Activated CD4-positive, alpha-beta T cell treated with anti-CD3 and anti-CD28 coated beads for 1 hour (primary cell): ENCODE results near the gene DBN1.
"Not testable (repeated sequence)": the region's sequence is repeated elsewhere in the genome, so short reads cannot be mapped to it uniquely, and the experiment has no call there.

ENCODE experiments used
- DNase-seq: peaks from one replicate; pipeline ENCODE4 v3.0.0-alpha.2; 2020

Gene DBN1

DNA sequence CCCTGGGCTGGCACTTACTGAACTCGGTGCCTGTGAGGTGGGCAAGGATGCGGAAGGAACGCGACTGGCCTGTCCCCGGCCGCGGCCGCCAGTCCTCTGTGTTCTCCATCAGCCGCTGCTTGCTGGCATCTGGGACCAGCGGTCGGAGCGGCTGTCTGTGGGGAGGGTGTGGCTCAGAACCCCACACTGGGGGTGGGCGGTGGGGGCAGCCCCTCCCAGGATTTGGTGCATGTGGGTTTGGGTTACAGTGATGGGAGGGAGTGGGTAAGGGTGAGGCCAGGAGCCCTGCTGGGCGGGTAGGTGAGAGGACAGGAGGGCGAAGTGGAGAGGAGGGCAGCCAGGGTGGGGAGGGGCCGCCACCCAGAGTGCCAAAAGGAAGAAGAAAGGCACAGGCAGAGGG lies 17.6 kb upstream of the DBN1 start:
- no peak for DNase-seq

DNA sequence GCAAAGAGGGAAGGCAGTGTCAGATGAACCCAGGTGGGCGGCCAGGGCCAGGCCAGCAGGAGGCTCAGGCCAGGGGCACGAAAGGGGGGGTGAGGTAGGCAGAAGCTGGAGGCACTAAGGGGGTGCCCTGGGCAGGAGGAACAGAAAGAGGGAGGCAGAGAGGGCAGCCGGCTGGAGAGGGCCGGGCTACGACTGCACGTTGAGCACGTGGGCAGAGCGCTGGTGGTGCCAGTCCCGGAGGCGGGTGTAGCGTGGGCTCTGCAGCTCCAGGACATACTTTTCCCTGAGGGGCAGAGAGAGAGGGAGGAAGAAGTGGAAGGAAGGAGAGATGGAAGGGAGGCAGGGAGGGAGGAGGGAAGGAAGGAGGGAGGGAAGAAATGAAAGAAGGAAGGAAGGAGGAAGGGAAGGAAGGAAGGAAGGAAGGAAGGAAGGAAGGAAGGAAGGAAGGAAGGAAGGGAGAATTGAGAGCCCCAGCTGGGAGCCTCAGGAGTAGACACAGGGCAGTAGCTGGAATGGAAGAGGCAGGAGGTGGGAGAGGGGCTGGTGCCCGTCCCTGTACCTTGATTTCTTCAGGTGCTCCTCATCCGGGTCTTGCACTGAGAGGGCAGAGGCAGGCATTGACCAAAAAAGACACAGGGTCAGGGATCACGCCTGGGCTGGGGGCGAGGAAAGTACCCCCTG lies 17.0 kb upstream of the DBN1 start:
- DNase-seq = no peak

DNA sequence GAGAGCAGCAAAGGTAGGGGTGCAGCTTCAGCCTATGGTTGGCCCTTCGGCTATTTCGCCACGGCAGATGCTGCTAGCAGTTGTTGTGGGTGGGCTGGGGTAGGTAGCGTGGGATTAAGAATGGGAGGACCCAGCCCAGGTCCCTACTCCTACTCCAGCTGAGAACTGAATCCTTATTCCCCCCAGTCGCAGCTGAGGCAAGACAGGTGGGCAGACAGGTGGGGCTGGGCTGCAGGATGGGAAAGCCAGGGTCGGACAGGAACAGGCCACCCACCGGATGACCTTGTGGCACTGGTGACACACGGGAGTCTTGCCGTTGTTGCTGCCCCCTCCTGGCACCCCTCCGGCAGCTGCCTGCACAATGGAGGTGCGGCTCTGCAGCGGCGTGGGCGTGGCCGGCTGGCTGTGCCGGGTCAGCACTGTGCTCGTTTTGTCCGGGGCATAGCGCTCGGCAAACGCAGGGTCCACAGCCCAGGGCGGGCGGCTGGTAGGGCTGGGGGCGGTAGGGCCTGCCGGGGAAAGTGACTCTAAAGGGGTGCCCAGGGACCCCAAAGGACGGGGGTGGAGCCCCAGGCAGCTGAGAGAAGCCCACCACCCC lies 15.8 kb upstream of the DBN1 start:
- DNase-seq = no peak

DNA sequence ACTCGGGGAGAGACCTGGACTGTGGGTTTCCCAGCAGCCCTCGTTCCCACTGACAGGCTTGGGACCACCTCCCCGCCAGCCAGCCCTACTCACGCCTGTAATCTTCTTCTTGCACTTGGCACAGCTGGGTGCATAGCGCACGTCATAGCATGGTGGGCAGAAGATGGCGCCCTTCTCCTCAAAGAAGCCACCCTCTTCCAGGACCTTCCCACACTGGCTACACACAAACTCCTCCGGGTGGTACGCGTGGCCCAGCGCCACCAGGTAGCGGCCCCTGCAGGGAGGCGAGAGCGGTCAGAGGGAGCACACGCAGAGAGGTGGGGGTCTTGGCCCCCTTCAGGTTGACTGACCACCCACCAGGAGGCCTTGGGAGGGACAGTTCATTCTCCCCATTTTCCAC lies 14.5 kb upstream of the DBN1 start:
- no peak for DNase-seq

DNA sequence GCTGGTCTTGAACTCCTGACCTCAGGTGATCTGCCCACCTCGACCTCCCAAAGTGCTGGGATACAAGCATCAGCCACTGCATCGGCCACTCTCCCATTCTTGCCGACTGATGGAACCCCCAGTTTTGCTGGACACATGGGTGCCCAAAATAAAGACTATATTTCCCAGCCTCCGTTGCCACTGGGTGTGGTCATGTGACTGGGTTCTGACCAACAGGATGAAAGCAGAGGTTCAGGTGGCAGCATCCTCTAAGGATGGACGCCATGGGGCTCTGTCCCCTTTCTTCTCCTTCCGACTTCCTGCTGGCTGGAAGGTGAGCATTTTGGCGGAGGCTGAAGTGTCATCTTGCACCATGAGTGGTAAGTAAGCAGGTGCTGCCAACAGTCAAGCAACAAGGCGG lies 13.7 kb upstream of the DBN1 start:
- no peak for DNase-seq

- no peak for DNase-seq
Observed at GRCh38 chr5:177486256-177486655, 12.8 kb upstream of the DBN1 start.

- DNase-seq = not testable (repeated sequence)
Observed at GRCh38 chr5:177485753-177486152, 12.3 kb upstream of the DBN1 start.

DNA sequence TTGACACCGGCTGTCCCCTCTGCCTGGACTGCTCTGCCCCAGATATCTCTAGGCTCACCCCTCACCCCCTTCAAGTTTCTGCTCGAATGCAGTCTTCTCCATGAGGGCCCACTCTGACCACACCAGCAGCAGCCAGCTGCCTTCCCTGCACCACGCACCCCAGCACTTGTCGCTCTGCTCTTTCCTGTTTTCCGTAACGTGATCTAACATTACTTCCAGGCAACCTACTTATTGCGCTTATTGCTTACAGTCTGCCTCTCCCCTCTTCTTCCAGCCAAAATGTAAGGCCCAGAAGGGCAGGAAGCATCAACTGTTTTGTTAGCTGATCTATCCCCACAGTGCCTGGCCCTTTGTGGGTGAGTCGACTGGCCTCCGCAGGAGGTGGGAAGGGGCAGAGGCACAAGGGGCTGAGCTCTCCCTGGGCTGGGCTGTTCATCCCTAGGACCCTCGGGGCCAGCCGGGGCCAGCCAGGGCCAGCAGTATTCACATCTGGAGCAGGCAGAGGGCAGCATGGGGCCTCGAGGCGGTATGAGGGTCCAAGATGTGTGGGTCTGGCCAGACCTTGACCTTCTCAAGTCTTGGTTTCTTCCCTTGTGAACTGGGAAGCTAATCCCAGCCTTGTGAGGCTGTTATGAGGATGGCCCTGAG lies 11.6 kb upstream of the DBN1 start:
- DNase-seq = no peak

DNA sequence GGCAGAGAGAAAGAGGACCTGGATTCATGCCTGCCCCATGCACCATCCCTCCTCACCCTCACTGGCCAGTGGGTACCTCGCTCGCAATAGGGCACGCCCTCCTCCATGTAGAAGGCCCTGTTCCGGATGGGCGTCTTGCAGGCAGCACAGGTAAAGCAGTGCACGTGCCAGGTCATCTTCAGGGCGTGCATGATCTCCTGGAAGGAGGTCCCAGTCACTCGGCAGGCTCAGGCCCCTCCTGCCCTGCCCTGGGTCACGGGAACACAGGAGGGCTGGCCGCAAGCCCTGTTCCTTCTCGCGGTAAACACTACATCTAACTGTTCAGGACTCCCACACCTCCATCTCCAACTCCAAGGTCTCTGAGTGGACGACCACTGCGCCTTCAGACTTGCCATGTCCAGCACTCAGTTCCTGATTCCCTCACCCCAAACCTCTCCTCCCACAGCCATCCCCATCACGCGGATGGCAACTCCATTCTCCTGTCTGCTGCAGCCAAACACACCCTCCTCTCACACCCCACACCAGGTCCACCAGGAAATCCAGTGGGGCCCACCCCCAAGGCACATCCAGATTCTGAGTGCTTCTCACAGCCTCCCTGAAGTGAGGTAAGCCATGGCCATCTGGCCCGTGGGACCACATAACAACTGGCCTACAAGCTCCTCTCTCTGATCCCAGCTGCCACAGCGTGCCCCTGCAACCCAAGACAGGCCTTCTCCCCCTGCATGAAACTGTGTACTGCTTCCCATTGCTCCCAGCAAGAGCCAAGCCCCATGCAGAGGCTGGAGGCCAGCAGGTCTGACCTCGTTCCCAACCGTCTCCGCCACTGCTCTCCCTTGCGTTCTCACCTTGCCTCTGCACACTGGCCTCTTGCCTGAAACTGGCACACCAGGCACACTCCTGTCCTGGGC lies 10.8 kb upstream of the DBN1 start:
- no peak for DNase-seq

DNA sequence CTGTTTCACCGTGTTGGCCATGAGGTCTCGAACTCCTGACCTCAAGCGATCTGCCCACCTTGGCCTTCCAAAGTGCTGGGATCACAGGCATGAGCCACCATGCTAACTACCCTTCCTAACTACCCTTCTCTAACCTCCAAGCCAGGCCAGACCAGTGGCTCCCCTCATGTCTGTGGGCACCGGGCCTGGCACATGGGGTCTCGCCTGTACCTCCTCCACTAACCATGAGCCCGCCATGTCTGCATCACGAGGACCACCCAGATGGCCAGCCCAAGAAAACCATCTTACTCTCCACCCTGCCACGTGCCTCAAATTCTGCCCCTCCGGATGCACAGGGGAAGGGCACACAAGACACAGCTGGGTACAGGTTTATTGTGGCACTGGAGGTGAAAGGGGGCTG lies 9.6 kb upstream of the DBN1 start:
- DNase-seq = no peak

GRCh38 chr5:177482359-177482795 lies 8.9 kb upstream of the DBN1 start:
- no peak for DNase-seq

DNA sequence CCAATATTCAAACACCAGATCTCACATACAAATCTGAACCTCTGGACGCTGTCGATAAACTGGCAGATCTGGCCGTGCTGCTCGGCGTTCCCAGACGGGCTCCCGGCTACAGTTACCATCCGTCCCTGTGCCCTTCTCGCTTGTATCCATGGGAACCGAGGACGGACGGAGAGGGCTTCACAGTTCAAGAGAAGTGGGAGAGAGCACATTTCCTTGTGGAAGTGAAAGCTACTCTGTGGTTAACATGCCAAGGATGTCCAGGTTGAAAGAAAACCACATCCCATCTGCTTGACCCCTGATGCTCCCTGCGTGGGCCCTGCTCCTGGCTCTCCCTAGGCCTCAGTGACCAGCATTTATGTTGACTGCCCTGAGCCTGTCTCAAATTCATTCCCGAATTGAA lies 6.3 kb upstream of the DBN1 start:
- no peak for DNase-seq

DNA sequence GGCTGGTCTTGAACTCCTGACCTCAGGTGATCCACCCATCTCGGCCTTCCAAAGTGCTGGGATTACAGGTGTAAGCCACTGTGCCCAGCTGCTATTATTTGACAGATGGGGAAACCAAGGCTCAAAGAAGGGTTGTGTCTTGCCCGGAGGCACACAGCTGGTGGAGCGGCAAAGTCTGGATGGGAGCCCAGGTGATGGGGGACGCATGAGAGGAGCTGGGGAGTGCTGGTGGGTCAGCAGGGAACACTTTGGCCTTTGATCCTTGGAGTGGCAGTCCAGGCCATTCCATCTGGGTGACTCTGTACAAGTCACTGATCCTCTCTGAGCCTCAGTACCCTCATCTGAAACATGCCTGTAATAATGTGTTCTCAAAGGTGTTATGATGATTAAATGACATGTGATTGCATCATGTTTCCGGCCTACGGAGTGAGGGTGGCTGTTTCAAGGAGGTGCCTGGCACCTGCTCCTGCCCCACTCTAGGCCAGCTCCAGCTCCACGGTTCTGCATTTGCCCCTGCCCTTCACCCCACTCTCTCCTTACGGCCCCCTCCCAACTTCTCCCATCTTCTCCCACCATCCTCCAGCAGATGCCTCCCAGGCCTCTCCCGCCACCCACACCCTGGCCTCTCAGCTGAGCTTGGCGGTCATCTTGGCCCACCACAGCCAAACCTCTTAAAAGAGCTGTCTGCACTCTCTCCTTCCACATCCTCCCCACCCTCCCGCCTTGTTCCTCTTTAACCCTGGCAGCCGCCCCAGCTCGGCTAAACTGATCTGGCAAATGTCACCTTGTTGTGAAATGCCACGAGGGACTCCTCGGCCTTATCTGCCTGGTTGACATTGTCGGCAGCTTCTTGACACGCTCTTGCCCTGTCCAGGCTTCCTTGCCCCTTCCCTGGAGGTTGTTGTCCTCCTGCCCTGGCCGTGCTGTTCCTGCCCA lies 5.5 kb upstream of the DBN1 start:
- no peak for DNase-seq

GRCh38 chr5:177477701-177478477 lies 4.5 kb upstream of the DBN1 start:
- no peak for DNase-seq

DNA sequence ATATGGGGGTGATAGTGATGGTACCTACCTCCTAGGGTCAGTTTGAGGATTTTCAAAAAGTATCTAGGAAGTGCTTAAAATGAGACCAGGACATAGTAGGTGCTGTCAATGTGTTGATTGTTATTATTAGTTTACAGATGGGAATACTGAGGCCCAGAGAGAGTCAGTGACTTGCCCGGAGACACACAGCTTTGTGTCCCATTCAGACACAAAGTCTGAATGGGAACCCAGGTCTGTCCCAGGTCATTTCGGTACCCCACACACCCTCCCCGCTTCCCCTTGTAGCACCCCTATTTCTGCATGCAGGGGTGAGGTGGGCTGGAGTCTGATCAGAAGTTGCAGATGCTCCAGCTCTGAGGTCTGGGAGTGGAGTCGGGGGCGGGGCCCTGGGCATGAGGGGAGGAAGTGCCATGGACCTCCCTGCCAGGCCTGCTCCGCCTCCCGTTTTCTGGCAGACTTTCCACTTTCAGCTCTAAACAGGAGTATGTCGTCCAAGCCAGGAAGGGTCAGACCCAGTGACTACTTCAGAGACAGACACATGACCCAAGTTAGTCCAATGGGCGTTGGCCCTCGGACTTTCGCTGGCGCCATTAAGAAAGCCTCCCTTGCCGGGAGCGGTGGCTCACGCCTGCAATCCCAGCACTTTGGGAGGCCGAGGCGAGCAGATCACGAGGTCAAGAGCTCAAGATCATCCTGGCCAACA lies 3.2 kb upstream of the DBN1 start:
- no peak for DNase-seq

DNA sequence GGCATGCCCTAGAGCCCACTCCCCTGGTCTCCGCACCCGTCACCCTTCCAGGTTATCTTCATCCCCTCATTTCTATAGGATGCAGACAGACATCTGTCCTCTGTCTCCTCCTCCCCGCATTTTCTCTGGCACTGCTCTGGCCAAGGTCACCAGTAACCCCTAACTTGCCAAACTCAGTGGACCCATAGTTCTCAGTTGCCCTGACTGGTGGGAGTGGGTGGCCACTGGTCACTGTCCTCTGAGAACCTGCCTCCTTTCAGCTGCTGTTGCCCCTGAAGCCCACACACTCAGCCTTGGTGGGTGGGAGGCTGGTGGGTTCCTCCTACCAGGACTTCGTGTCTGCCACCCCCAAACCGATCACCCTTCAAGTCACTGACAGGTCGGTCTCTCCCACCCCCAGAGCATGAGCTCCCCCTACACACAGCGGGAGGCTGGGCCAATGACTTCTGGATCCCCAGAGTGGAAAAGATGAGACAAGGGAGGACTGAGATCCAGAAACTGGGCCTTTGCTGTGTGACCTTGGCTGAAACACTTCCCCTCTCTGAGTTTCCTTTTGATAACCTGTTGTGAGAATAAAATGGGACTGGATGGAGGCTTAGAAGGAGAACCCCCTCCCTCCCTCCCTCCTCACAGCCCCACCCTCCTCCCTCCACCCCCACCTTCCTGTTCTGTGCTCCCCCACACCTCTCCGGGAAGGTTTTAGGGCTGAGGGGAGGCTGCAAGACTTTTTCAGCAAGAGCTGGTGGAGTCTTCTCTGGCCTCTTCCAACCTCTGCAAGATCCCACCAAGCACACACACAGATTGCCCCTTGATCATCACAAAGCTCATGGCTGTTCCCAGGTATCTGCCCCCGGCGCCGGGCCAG lies 2.4 kb upstream of the DBN1 start:
- DNase-seq = no peak

DNA sequence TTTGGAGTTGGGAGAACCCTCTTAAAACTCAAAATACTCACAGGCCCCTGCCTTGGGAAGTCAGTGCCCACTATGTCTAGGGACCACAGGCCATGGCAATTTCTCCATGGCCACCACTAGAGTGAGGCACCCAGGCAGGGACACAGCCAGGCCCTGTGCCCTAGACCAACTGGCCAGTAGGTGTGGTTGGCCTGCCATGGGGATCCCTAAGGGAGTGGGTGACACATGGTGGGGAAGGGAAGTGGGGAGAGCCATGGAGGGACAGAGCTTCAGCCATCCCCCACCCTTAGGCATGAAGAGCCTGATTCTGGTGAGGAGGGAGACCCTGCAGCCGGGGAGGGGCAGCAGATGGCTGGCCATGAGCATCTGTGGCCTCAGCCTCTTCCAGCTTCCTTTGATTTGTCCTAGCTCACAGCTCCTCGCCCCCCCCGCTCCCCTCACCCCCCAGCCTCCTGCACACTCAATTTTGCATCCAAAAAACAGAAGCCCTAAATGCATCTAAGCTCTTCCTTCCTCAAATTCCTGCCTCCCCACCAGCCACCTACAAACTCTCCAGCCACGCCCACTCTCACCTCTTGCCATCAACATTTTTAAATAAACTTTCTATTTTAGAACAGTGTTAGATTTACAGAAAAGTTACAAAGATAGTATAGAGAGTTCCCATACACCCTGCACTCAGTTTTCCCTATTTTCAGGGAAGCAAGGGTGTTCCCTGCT lies 1.6 kb upstream of the DBN1 start:
- no peak for DNase-seq

DNA sequence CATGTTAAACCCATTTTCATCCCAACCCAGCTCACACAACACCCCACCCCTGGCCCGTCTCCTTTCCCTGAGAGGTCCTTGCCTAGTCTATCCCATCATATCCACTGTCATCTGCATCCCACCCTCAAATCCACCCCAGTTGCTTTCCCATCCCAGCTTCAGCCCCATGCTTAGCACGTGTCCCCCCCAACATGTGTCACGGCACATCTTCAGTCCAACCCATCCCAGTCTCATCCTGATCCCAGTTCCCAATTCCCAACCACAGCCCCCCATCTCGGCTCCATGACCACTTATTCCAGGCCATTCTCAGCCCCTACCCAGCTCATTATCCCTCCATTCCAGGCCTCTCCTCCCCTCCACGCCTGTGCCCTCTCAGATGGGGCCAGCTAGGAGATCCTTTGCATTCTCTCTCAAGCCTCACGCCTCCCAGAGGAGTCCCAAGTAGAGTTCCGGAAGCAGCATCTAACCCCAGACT lies 605 bp upstream of the DBN1 start:
- no peak for DNase-seq
